GM23338 (cell line): ENCODE results near the gene TBC1D14. TPM values are rescaled to one million over a fixed set of nuclear protein-coding genes. Genes with fewer than 3 reads are reported as not detected.

Source experiments
- ATAC-seq: fragments of 200-7000 bp; cut with Tn5 transposase; 3 replicates; pipeline ENCODE4 v1.9.1; 2020
- DNase-seq: peaks from one replicate; pipeline ENCODE4 v3.0.0-alpha.2; 2015; ENCODE audit warnings: low spot score
- H2AFZ ChIP-seq: fragments of 200-600 bp; sonication (generic); 2 replicates; pipeline ENCODE4 v1.8.0; 2016; ENCODE audit warnings: antibody characterized with exemption, mild to moderate bottlenecking, moderate library complexity
- H3F3A ChIP-seq: fragments of 200-600 bp; sonication (generic); replicated peaks from 2 replicates; pipeline ENCODE4 v1.8.0; 2017; ENCODE audit warnings: antibody characterized with exemption, mixed run types, low read depth
- H3K27ac ChIP-seq: fragments of 200-600 bp; sonication (generic); 2 replicates; pipeline ENCODE4 v1.6.1; 2016; ENCODE audit warnings: low read depth
- H3K27me3 ChIP-seq: fragments of 200-600 bp; sonication (generic); 2 replicates; pipeline ENCODE4 v1.8.0; 2016; ENCODE audit warnings: mild to moderate bottlenecking, mixed run types, moderate library complexity; ENCODE audit not compliant: insufficient read depth
- H3K36me3 ChIP-seq: fragments of 200-600 bp; sonication (generic); 2 replicates; pipeline ENCODE4 v1.8.0; 2016; ENCODE audit warnings: mild to moderate bottlenecking; ENCODE audit not compliant: insufficient read depth
- H3K4me1 ChIP-seq: fragments of 200-600 bp; sonication (generic); 2 replicates; pipeline ENCODE4 v1.8.0; 2016; ENCODE audit warnings: mild to moderate bottlenecking, moderate library complexity; ENCODE audit not compliant: insufficient read depth
- H3K4me2 ChIP-seq: fragments of 200-600 bp; sonication (generic); 2 replicates; pipeline ENCODE4 v1.7.1; 2017; ENCODE audit warnings: mixed run types
- H3K4me3 ChIP-seq: fragments of 200-600 bp; sonication (generic); 2 replicates; pipeline ENCODE4 v1.6.1; 2016; ENCODE audit warnings: mixed run types
- H3K79me2 ChIP-seq: fragments of 200-600 bp; sonication (generic); replicated peaks from 2 replicates; pipeline ENCODE4 v1.8.0; 2017; ENCODE audit warnings: mild to moderate bottlenecking; ENCODE audit not compliant: insufficient read depth
- H3K9me2 ChIP-seq: fragments of 200-600 bp; sonication (generic); 2 replicates; pipeline ENCODE4 v1.8.0; 2017; ENCODE audit not compliant: insufficient read depth
- H4K20me1 ChIP-seq: fragments of 200-600 bp; sonication (generic); replicated peaks from 2 replicates; pipeline ENCODE4 v1.8.0; 2017; ENCODE audit warnings: mild to moderate bottlenecking; ENCODE audit not compliant: insufficient read depth
- H3K27ac Mint-ChIP-seq: 2 replicates; pipeline ENCODE4 v1.8.0; 2020; ENCODE audit warnings: inconsistent platforms, mild to moderate bottlenecking, moderate library complexity, mixed read lengths
- H3K27me3 Mint-ChIP-seq: 3 replicates; pipeline ENCODE4 v1.8.0; 2022; ENCODE audit warnings: low read depth, mild to moderate bottlenecking, moderate library complexity, mixed read lengths, inconsistent platforms; ENCODE audit not compliant: insufficient read depth, poor library complexity
- H3K36me3 Mint-ChIP-seq: 3 replicates; pipeline ENCODE4 v1.8.0; 2021; ENCODE audit warnings: low read depth, mild to moderate bottlenecking, inconsistent platforms, moderate library complexity, mixed read lengths
- H3K4me1 Mint-ChIP-seq: 3 replicates; pipeline ENCODE4 v1.8.0; 2020; ENCODE audit warnings: mild to moderate bottlenecking, inconsistent platforms, mixed read lengths
- H3K4me3 Mint-ChIP-seq: 3 replicates; pipeline ENCODE4 v1.8.0; 2021; ENCODE audit warnings: moderate library complexity, mild to moderate bottlenecking, inconsistent platforms, mixed read lengths
- H3K9me3 Mint-ChIP-seq: 3 replicates; pipeline ENCODE4 v1.8.0; 2020; ENCODE audit warnings: moderate library complexity, mild to moderate bottlenecking, inconsistent platforms, mixed read lengths
- CTCF ChIP-seq, 2 experiments: fragments of 200-600 bp in 1 of 2; sonication (generic) in 1 of 2; conservative IDR thresholded peaks; 2 replicates each; pipeline versions ENCODE4 v1.5.1 to v1.6.1; 2016 to 2017; ENCODE audit warnings: antibody characterized with exemption in 2 of 2, low read depth in 2 of 2, mild to moderate bottlenecking in 2 of 2, moderate library complexity in 1 of 2
- ETS1 ChIP-seq: IDR thresholded peaks from 2 replicates; pipeline ENCODE4 v1.6.1; 2016; ENCODE audit warnings: antibody characterized with exemption
- EZH2 ChIP-seq: fragments of 200-600 bp; sonication (generic); IDR thresholded peaks from one replicate; pipeline ENCODE4 v1.8.0; 2017; ENCODE audit warnings: antibody characterized with exemption, mild to moderate bottlenecking, low read depth; ENCODE audit not compliant: unreplicated experiment
- EZH2phosphoT487 ChIP-seq: fragments of 200-600 bp; sonication (generic); IDR thresholded peaks from one replicate; pipeline ENCODE4 v1.8.1; 2018; ENCODE audit warnings: antibody characterized with exemption; ENCODE audit not compliant: unreplicated experiment
- POLR2AphosphoS5 ChIP-seq: IDR thresholded peaks from 2 replicates; pipeline ENCODE4 v1.6.1; 2016; ENCODE audit warnings: antibody characterized with exemption, low read depth
- REST ChIP-seq: IDR thresholded peaks from one replicate; pipeline ENCODE4 v1.6.1; 2018; ENCODE audit warnings: antibody characterized with exemption; ENCODE audit not compliant: unreplicated experiment
- STAT1 ChIP-seq: IDR thresholded peaks from one replicate; pipeline ENCODE4 v1.6.1; 2016; ENCODE audit warnings: antibody characterized with exemption; ENCODE audit not compliant: unreplicated experiment
- ZNF114 ChIP-seq: fragments of 250-450 bp; sonication (Bioruptor Pico); IDR thresholded peaks from 2 replicates; pipeline ENCODE4 v1.5.0; 2020; ENCODE audit warnings: mild to moderate bottlenecking, moderate library complexity
- ZNF331 ChIP-seq: fragments of 250-450 bp; sonication (Bioruptor Pico); IDR thresholded peaks from 2 replicates; pipeline ENCODE4 v1.5.0; 2020; ENCODE audit warnings: low read depth, mild to moderate bottlenecking, moderate library complexity
- polyA plus RNA-seq: library from polyadenylated mRNA; unstranded; fragments of >200 nt; fragmentation: Nextera tagmentation; extraction: Ambion mirVana; gene quantifications from 2 replicates; pipeline ENCODE4 v1.2.1, GENCODE V29; 2016
- total RNA-seq: library from RNA; depleted of rRNA; stranded (reverse); fragments of >200 nt; shearing (Covaris generic); gene quantifications from 2 replicates; pipeline ENCODE4 v1.2.3, GENCODE V29; 2014

The TBC1D14 gene
- total and polyA plus RNA-seq, 2 experiments from 2014 or later, result 18.2 to 59.7 TPM

- Mint-ChIP-seq H3K4me1 (0 out of 3 replicates have a peak, but pooled peaks cover 2% of the 10 kb centered on the region), H3K36me3 (peaks cover 58% of the 10 kb centered on the region), H3K4me3 (no peak overlapping the region), H3K27ac (no peak overlapping the region), H3K9me3 (no peaks in the 10 kb centered on the region), H3K27me3 (peaks cover 8% of the 10 kb centered on the region)
- Histone ChIP-seq H2AFZ (no peak overlapping the region), H3K79me2 (no peaks in the 10 kb centered on the region), H3K27ac (no peak overlapping the region), H4K20me1 (peaks cover 10% of the 10 kb centered on the region), H3K4me3 (no peak overlapping the region), H3K9me2 (no peaks in the 10 kb centered on the region), H3K4me2 (no peak overlapping the region), H3K27me3 (no peaks in the 10 kb centered on the region), H3F3A (0 out of 2 replicates have a peak, but pooled peaks cover 9% of the 10 kb centered on the region), H3K4me1 (no peaks in the 10 kb centered on the region; the same call in 1 of the 2 replicates), H3K36me3 (peaks cover 12% of the 10 kb centered on the region; the same call in 1 of the 2 replicates)
- TF ChIP-seq EZH2phosphoT487 (no peak), STAT1 (no peak)
- no peak for DNase-seq
- ATAC-seq, result no peak
These were observed 34.6 kb upstream of the TBC1D14 start for GRCh38 chr4:6874981-6875380.

GRCh38 chr4:6875431-6875831 lies 34.2 kb upstream of the TBC1D14 start:
- peaks cover 60% of the 10 kb centered on the region for H3K36me3 Mint-ChIP-seq
- H3K9me3 Mint-ChIP-seq, result no peaks in the 10 kb centered on the region
- Histone ChIP-seq H3K36me3 (peaks cover 12% of the 10 kb centered on the region; the same call in 1 of the 2 replicates), H3K4me2 (no peak overlapping the region), H3K9me2 (no peaks in the 10 kb centered on the region), H3K27me3 (no peaks in the 10 kb centered on the region), H3K79me2 (no peaks in the 10 kb centered on the region), H2AFZ (no peak overlapping the region), H3K4me1 (no peaks in the 10 kb centered on the region; the same call in 1 of the 2 replicates), H3K27ac (no peak overlapping the region), H3K4me3 (no peak overlapping the region), H3F3A (0 out of 2 replicates have a peak, but pooled peaks cover 9% of the 10 kb centered on the region), H4K20me1 (peaks cover 10% of the 10 kb centered on the region)
- peaks cover 8% of the 10 kb centered on the region for H3K27me3 Mint-ChIP-seq
- no peak overlapping the region for H3K4me3 Mint-ChIP-seq
- H3K27ac Mint-ChIP-seq, result no peak overlapping the region
- H3K4me1 Mint-ChIP-seq, result 0 out of 3 replicates have a peak, but pooled peaks cover 2% of the 10 kb centered on the region
- DNase-seq, result no peak
- no peak for ATAC-seq
- TF ChIP-seq REST, result no peak
- TF ChIP-seq CTCF (conservative IDR thresholded peaks at IDR 0.05; ENCODE audit: low read depth in 2 of 2), result no peak
- no peak for TF ChIP-seq ZNF331 (CRISPR knock-in tag)
- no peak for TF ChIP-seq STAT1
- no peak for TF ChIP-seq ETS1
- TF ChIP-seq POLR2AphosphoS5, result no peak
- no peak for TF ChIP-seq EZH2
- TF ChIP-seq ZNF114 (CRISPR knock-in tag), result no peak
- TF ChIP-seq EZH2phosphoT487, result no peak
